Hepatocyte (in vitro differentiated cells): ENCODE data around the gene EEF1AKMT2. TPM values are rescaled to one million over a fixed set of nuclear protein-coding genes. Genes with fewer than 3 reads are reported as not detected.

Source experiments
- DNase-seq: peaks from one replicate; pipeline ENCODE4 v3.0.0-alpha.2; 2016; ENCODE audit warnings: low spot score
- H2AFZ ChIP-seq: fragments of 200-600 bp; sonication (generic); 2 replicates; pipeline ENCODE4 v1.6.0; 2016; ENCODE audit warnings: antibody characterized with exemption, mild to moderate bottlenecking
- H3K27ac ChIP-seq: fragments of 200-600 bp; sonication (generic); 2 replicates; pipeline ENCODE4 v1.5.1; 2016; ENCODE audit warnings: mild to moderate bottlenecking
- H3K27me3 ChIP-seq: fragments of 200-600 bp; sonication (generic); 2 replicates; pipeline ENCODE4 v1.6.1; 2016
- H3K36me3 ChIP-seq: fragments of 200-600 bp; sonication (generic); replicated peaks from 2 replicates; pipeline ENCODE4 v1.5.1; 2016; ENCODE audit warnings: low read depth; ENCODE audit not compliant: insufficient read depth
- H3K4me1 ChIP-seq: fragments of 200-600 bp; sonication (generic); 2 replicates; pipeline ENCODE4 v1.5.1; 2016; ENCODE audit warnings: mild to moderate bottlenecking, moderate library complexity; ENCODE audit not compliant: insufficient read depth
- H3K4me2 ChIP-seq: fragments of 200-600 bp; sonication (generic); 2 replicates; pipeline ENCODE4 v1.6.0; 2016
- H3K4me3 ChIP-seq: fragments of 200-600 bp; sonication (generic); 2 replicates; pipeline ENCODE4 v1.5.1; 2016; ENCODE audit warnings: mild to moderate bottlenecking
- H3K79me2 ChIP-seq: fragments of 200-600 bp; sonication (generic); 2 replicates; pipeline ENCODE4 v1.6.0; 2017; ENCODE audit warnings: mild to moderate bottlenecking
- H3K9me2 ChIP-seq: fragments of 200-600 bp; sonication (generic); replicated peaks from 2 replicates; pipeline ENCODE4 v1.6.0; 2017; ENCODE audit warnings: mild to moderate bottlenecking; ENCODE audit not compliant: insufficient read depth
- H3K9me3 ChIP-seq: fragments of 200-600 bp; sonication (generic); 2 replicates; pipeline ENCODE4 v1.5.1; 2016; ENCODE audit warnings: low read depth, mild to moderate bottlenecking
- H4K20me1 ChIP-seq: fragments of 200-600 bp; sonication (generic); 2 replicates; pipeline ENCODE4 v1.6.0; 2016; ENCODE audit warnings: mild to moderate bottlenecking; ENCODE audit not compliant: insufficient read depth, poor library complexity, severe bottlenecking
- CTCF ChIP-seq: fragments of 200-600 bp; sonication (generic); IDR thresholded peaks from 2 replicates; pipeline ENCODE4 v1.5.1; 2016; ENCODE audit warnings: antibody characterized with exemption, mild to moderate bottlenecking; ENCODE audit not compliant: poor library complexity
- EZH2 ChIP-seq: fragments of 200-600 bp; sonication (generic); IDR thresholded peaks from 2 replicates; pipeline ENCODE4 v1.6.1; 2016; ENCODE audit warnings: antibody characterized with exemption, mild to moderate bottlenecking, borderline replicate concordance
- EZH2phosphoT487 ChIP-seq: fragments of 200-600 bp; sonication (generic); IDR thresholded peaks from one replicate; pipeline ENCODE4 v1.6.1; 2018; ENCODE audit warnings: antibody characterized with exemption, mild to moderate bottlenecking, low read depth, moderate library complexity; ENCODE audit not compliant: unreplicated experiment, severe bottlenecking
- WGBS: methylation state at CpG from one replicate; pipeline ENCODE4 v1.1.6; 2016; ENCODE audit warnings: low lambda C conversion rate; ENCODE audit errors: missing lambda C conversion rate; 5-methylcytosine and 5-hydroxymethylcytosine counted together
- polyA plus RNA-seq: library from polyadenylated mRNA; unstranded; fragments of >200 nt; fragmentation: Nextera tagmentation; extraction: Ambion mirVana; gene quantifications from 2 replicates; pipeline ENCODE4 v1.2.1, GENCODE V29; 2016
- total RNA-seq: library from RNA; depleted of rRNA; stranded (reverse); fragments of >200 nt; gene quantifications from 2 replicates; pipeline ENCODE4 v1.2.3, GENCODE V29; 2014

Gene EEF1AKMT2
- total and polyA plus RNA-seq, 2 experiments from 2014 or later: 9.8 to 10.5 TPM

GRCh38 chr10:124820121-124820520, 28.4 kb upstream of the EEF1AKMT2 start:
- Histone ChIP-seq H3K79me2 (no peaks in the 10 kb centered on the region), H3K27me3 (no peaks in the 10 kb centered on the region), H3K4me2 (no peak overlapping the region), H2AFZ (no peak overlapping the region), H4K20me1 (no peaks in the 10 kb centered on the region), H3K36me3 (no peaks in the 10 kb centered on the region), H3K4me1 (no peaks in the 10 kb centered on the region), H3K27ac (no peak overlapping the region), H3K9me2 (no peaks in the 10 kb centered on the region), H3K9me3 (no peaks in the 10 kb centered on the region), H3K4me3 (no peak overlapping the region)
- 100% methylated on average over 2 of the region's 2 CpGs for WGBS
- TF ChIP-seq EZH2phosphoT487 (no peak), EZH2 (no peak), CTCF (no peak)
- DNase-seq: no peak

- Histone ChIP-seq H3K27ac (peak overlapping the region; percentile 87), H3K4me1 (peaks cover 6% of the 10 kb centered on the region), H3K4me2 (peak overlapping the region; percentile 79), H3K79me2 (peaks cover 39% of the 10 kb centered on the region), H4K20me1 (no peaks in the 10 kb centered on the region), H2AFZ (peak overlapping the region; percentile 82), H3K27me3 (no peaks in the 10 kb centered on the region), H3K9me2 (no peaks in the 10 kb centered on the region), H3K9me3 (no peaks in the 10 kb centered on the region), H3K36me3 (no peaks in the 10 kb centered on the region), H3K4me3 (peak overlapping the region; percentile 61)
- TF ChIP-seq EZH2: no peak
- TF ChIP-seq EZH2phosphoT487: no peak
- no peak for DNase-seq
- 2% methylated on average over 13 of the region's 13 CpGs for WGBS
Observed at GRCh38 chr10:124802313-124802675, 10.6 kb upstream of the EEF1AKMT2 start.

GRCh38 chr10:124799211-124799610, 7.5 kb upstream of the EEF1AKMT2 start:
- WGBS: 58% methylated on average over 4 of the region's 4 CpGs
- TF ChIP-seq EZH2phosphoT487 (no peak), EZH2 (no peak), CTCF (no peak)
- Histone ChIP-seq H3K4me3 (no peak overlapping the region), H3K79me2 (peaks cover 25% of the 10 kb centered on the region), H3K4me1 (peaks cover 6% of the 10 kb centered on the region), H4K20me1 (no peaks in the 10 kb centered on the region), H3K4me2 (no peak overlapping the region), H3K27me3 (no peaks in the 10 kb centered on the region), H2AFZ (no peak overlapping the region), H3K9me3 (no peaks in the 10 kb centered on the region), H3K36me3 (no peaks in the 10 kb centered on the region), H3K9me2 (no peaks in the 10 kb centered on the region), H3K27ac (no peak overlapping the region)
- DNase-seq: no peak

- Histone ChIP-seq H3K27ac (no peak overlapping the region), H4K20me1 (no peaks in the 10 kb centered on the region), H3K36me3 (no peaks in the 10 kb centered on the region), H3K27me3 (no peaks in the 10 kb centered on the region), H3K79me2 (peaks cover 21% of the 10 kb centered on the region), H2AFZ (no peak overlapping the region), H3K9me2 (no peaks in the 10 kb centered on the region), H3K4me3 (no peak overlapping the region), H3K9me3 (no peaks in the 10 kb centered on the region), H3K4me2 (no peak overlapping the region), H3K4me1 (peaks cover 6% of the 10 kb centered on the region)
- no peak for DNase-seq
- TF ChIP-seq EZH2 (no peak), EZH2phosphoT487 (no peak), CTCF (no peak)
- WGBS: 63% methylated on average over 4 of the region's 4 CpGs
Observed at GRCh38 chr10:124798781-124799180, 7.1 kb upstream of the EEF1AKMT2 start.
